Neural cell (in vitro differentiated cells): ENCODE measurements around the gene FBXL17. TPM values are rescaled to one million over a fixed set of nuclear protein-coding genes. Genes with fewer than 3 reads are reported as not detected.

ENCODE experiments used
- H2AFZ ChIP-seq: fragments of 200-600, 300-800 bp; sonication (generic), shearing (Covaris generic); 2 replicates; pipeline ENCODE4 v1.6.0; 2014; ENCODE audit warnings: low read depth, mild to moderate bottlenecking, antibody characterized with exemption, low read length, moderate library complexity
- H3F3A ChIP-seq: fragments of 200-600 bp; shearing (Covaris generic); 2 replicates; pipeline ENCODE4 v1.6.1; 2016; ENCODE audit warnings: mild to moderate bottlenecking, moderate library complexity, mixed read lengths, antibody characterized with exemption, low read length; ENCODE audit not compliant: insufficient read depth, poor library complexity, severe bottlenecking
- H3K27ac ChIP-seq: fragments of 200-600, 300-800 bp; sonication (generic), shearing (Covaris generic); 2 replicates; pipeline ENCODE4 v1.5.1; 2014; ENCODE audit warnings: mild to moderate bottlenecking, low read length, moderate library complexity
- H3K27me3 ChIP-seq: fragments of 300-800, 200-600 bp; sonication (generic), shearing (Covaris generic); 2 replicates; pipeline ENCODE4 v1.6.0; 2014; ENCODE audit warnings: mild to moderate bottlenecking, low read depth, low read length, moderate library complexity; ENCODE audit not compliant: insufficient read depth
- H3K36me3 ChIP-seq: fragments of 300-800, 200-600 bp; sonication (generic), shearing (Covaris generic); 2 replicates; pipeline ENCODE4 v1.5.1; 2014; ENCODE audit warnings: mild to moderate bottlenecking, antibody characterized with exemption, low read length, moderate library complexity; ENCODE audit not compliant: insufficient read depth
- H3K4me2 ChIP-seq: fragments of 300-800, 200-600 bp; sonication (generic), shearing (Covaris generic); 2 replicates; pipeline ENCODE4 v1.6.0; 2014; ENCODE audit warnings: mild to moderate bottlenecking, low read length
- H3K4me3 ChIP-seq: fragments of 300-800, 200-600 bp; sonication (generic), shearing (Covaris generic); 2 replicates; pipeline ENCODE4 v1.5.1; 2014; ENCODE audit warnings: mild to moderate bottlenecking, low read length, moderate library complexity
- H3K79me2 ChIP-seq: fragments of 200-600 bp; shearing (Covaris generic); replicated peaks from 2 replicates; pipeline ENCODE4 v1.6.0; 2014; ENCODE audit warnings: mild to moderate bottlenecking, low read length, moderate library complexity; ENCODE audit not compliant: insufficient read depth
- H3K9ac ChIP-seq: fragments of 300-800, 200-600 bp; sonication (generic), shearing (Covaris generic); 2 replicates; pipeline ENCODE4 v1.6.1; 2016; ENCODE audit warnings: mild to moderate bottlenecking, low read length, mixed read lengths
- H3K9me2 ChIP-seq: fragments of 200-600 bp; shearing (Covaris generic); 2 replicates; pipeline ENCODE4 v1.6.1; 2016; ENCODE audit warnings: mild to moderate bottlenecking, low read length, mixed read lengths; ENCODE audit not compliant: insufficient read depth
- H3K9me3 ChIP-seq: fragments of 200-600, 300-800 bp; sonication (generic), shearing (Covaris generic); 2 replicates; pipeline ENCODE4 v1.6.1; 2016; ENCODE audit warnings: mild to moderate bottlenecking, mixed run types, low read length, moderate library complexity, mixed read lengths
- H4K20me1 ChIP-seq: fragments of 200-600 bp; shearing (Covaris generic); 2 replicates; pipeline ENCODE4 v1.6.1; 2016; ENCODE audit warnings: mild to moderate bottlenecking, mixed run types; ENCODE audit not compliant: insufficient read depth
- CTCF ChIP-seq: fragments of 450-650 bp; IDR thresholded peaks from 2 replicates; pipeline ENCODE4 v1.5.1; 2014; ENCODE audit warnings: antibody characterized with exemption, mild to moderate bottlenecking, moderate library complexity; ENCODE audit not compliant: poor library complexity, severe bottlenecking
- EP300 ChIP-seq: fragments of 450-650 bp; conservative IDR thresholded peaks from 2 replicates; pipeline ENCODE4 v1.6.1; 2014; ENCODE audit warnings: antibody characterized with exemption, mild to moderate bottlenecking, moderate library complexity; ENCODE audit not compliant: poor library complexity, severe bottlenecking
- EZH2 ChIP-seq: fragments of 200-600, 300-800 bp; shearing (Covaris generic), sonication (generic); IDR thresholded peaks from 2 replicates; pipeline ENCODE4 v1.6.1; 2014; ENCODE audit warnings: antibody characterized with exemption, low read length, borderline replicate concordance, mild to moderate bottlenecking; ENCODE audit not compliant: insufficient read depth, poor library complexity, severe bottlenecking
- MXI1 ChIP-seq: fragments of 450-650 bp; conservative IDR thresholded peaks from 2 replicates; pipeline ENCODE4 v1.6.1; 2014; ENCODE audit warnings: antibody characterized with exemption, mild to moderate bottlenecking; ENCODE audit not compliant: poor library complexity, severe bottlenecking
- POLR2AphosphoS5 ChIP-seq: IDR thresholded peaks from 2 replicates; pipeline ENCODE4 v1.6.1; 2012
- RAD21 ChIP-seq: fragments of 450-650 bp; conservative IDR thresholded peaks from 2 replicates; pipeline ENCODE4 v1.6.1; 2014; ENCODE audit warnings: antibody characterized with exemption, mild to moderate bottlenecking, moderate library complexity
- REST ChIP-seq: IDR thresholded peaks from 2 replicates; pipeline ENCODE4 v1.6.1; 2012; ENCODE audit warnings: borderline replicate concordance
- SMC3 ChIP-seq: fragments of 450-650 bp; conservative IDR thresholded peaks from 2 replicates; pipeline ENCODE4 v1.6.1; 2014; ENCODE audit warnings: antibody characterized with exemption, mild to moderate bottlenecking, moderate library complexity; ENCODE audit not compliant: poor library complexity
- TAF1 ChIP-seq: IDR thresholded peaks from 2 replicates; pipeline ENCODE4 v1.6.1; 2012; ENCODE audit warnings: low read depth
- polyA plus RNA-seq: library from polyadenylated mRNA; depleted of rRNA; stranded (reverse); fragments of >200 nt; gene quantifications from 2 replicates; pipeline ENCODE4 v1.2.3, GENCODE V29; 2014

The FBXL17 gene
- polyA plus RNA-seq, 1 donor from 2014 or later, result 19.6 TPM

GRCh38 chr5:108025957-108026356 lies 355.9 kb downstream of the FBXL17 start (continued):
- TF ChIP-seq EZH2, result no peak

GRCh38 chr5:108024986-108025385 lies 356.9 kb downstream of the FBXL17 start:
- no peak overlapping the region for H3K4me3 ChIP-seq
- no peak overlapping the region for H2AFZ ChIP-seq
- H3K79me2 ChIP-seq, result no peaks in the 10 kb centered on the region
- no peak overlapping the region for H3K9ac ChIP-seq
- no peaks in the 10 kb centered on the region for H3K27me3 ChIP-seq
- TF ChIP-seq RAD21 (no peak), MXI1 (no peak), POLR2AphosphoS5 (no peak), EZH2 (no peak), TAF1 (no peak), REST (no peak), EP300 (no peak), CTCF (no peak), SMC3 (no peak)
- H3F3A ChIP-seq, result no peaks in the 10 kb centered on the region
- H3K36me3 ChIP-seq, result no peaks in the 10 kb centered on the region
- H3K9me2 ChIP-seq, result no peaks in the 10 kb centered on the region
- no peak overlapping the region for H3K4me2 ChIP-seq
- H3K27ac ChIP-seq, result no peak overlapping the region
- no peaks in the 10 kb centered on the region for H4K20me1 ChIP-seq
- no peaks in the 10 kb centered on the region for H3K9me3 ChIP-seq

- Histone ChIP-seq H3K36me3 (no peaks in the 10 kb centered on the region), H3F3A (no peaks in the 10 kb centered on the region), H3K9ac (no peak overlapping the region), H3K4me3 (no peak overlapping the region), H3K27ac (no peak overlapping the region), H3K79me2 (no peaks in the 10 kb centered on the region), H4K20me1 (no peaks in the 10 kb centered on the region), H3K27me3 (no peaks in the 10 kb centered on the region), H3K9me3 (no peaks in the 10 kb centered on the region), H3K4me2 (no peak overlapping the region), H3K9me2 (no peaks in the 10 kb centered on the region), H2AFZ (no peak overlapping the region)
- no peak for TF ChIP-seq TAF1
- TF ChIP-seq POLR2AphosphoS5, result no peak
- no peak for TF ChIP-seq EP300
- no peak for TF ChIP-seq EZH2
- TF ChIP-seq REST, result no peak
- TF ChIP-seq MXI1, result no peak
- TF ChIP-seq CTCF, result no peak
- TF ChIP-seq SMC3, result no peak
- TF ChIP-seq RAD21, result no peak
These were observed 365.8 kb downstream of the FBXL17 start for GRCh38 chr5:108016101-108016500.
